KMS-11 (cell line): ENCODE measurements around the gene CHMP4A.

Experiments
- H2AFZ ChIP-seq: fragments of 200-600 bp; sonication (generic); 2 replicates; pipeline ENCODE4 v1.6.1; 2016; ENCODE audit warnings: antibody characterized with exemption, mixed run types, low read depth
- H3K27ac ChIP-seq: fragments of 200-600 bp; sonication (generic); 2 replicates; pipeline ENCODE4 v1.6.1; 2016; ENCODE audit warnings: mild to moderate bottlenecking, mixed run types
- H3K27me3 ChIP-seq: fragments of 200-600 bp; sonication (generic); 2 replicates; pipeline ENCODE4 v1.6.1; 2017; ENCODE audit warnings: mild to moderate bottlenecking, low read depth, mixed run types, moderate library complexity; ENCODE audit not compliant: insufficient read depth
- H3K36me3 ChIP-seq: fragments of 200-600 bp; sonication (generic); 2 replicates; pipeline ENCODE4 v1.6.1; 2017; ENCODE audit warnings: mild to moderate bottlenecking, mixed run types; ENCODE audit not compliant: insufficient read depth
- H3K4me1 ChIP-seq: fragments of 200-600 bp; sonication (generic); 2 replicates; pipeline ENCODE4 v1.6.1; 2016; ENCODE audit warnings: mild to moderate bottlenecking, low read depth, mixed run types; ENCODE audit not compliant: poor library complexity, severe bottlenecking
- H3K4me2 ChIP-seq: fragments of 200-600 bp; sonication (generic); 2 replicates; pipeline ENCODE4 v1.7.0; 2016; ENCODE audit warnings: mild to moderate bottlenecking, mixed run types
- H3K4me3 ChIP-seq: fragments of 200-600 bp; sonication (generic); IDR thresholded peaks from 2 replicates; pipeline ENCODE4 v1.6.1; 2017; ENCODE audit warnings: low read depth, low read length, mixed read lengths; ENCODE audit not compliant: insufficient read depth
- H3K79me2 ChIP-seq: fragments of 200-600 bp; sonication (generic); 2 replicates; pipeline ENCODE4 v1.6.1; 2016; ENCODE audit warnings: low read depth, mixed run types; ENCODE audit not compliant: insufficient read depth
- H3K9ac ChIP-seq: fragments of 200-600 bp; sonication (generic); 2 replicates; pipeline ENCODE4 v1.6.1; 2016; ENCODE audit warnings: mild to moderate bottlenecking, mixed run types
- H4K20me1 ChIP-seq: fragments of 200-600 bp; sonication (generic); 2 replicates; pipeline ENCODE4 v1.6.1; 2016; ENCODE audit warnings: mild to moderate bottlenecking, mixed run types; ENCODE audit not compliant: insufficient read depth
- CTCF ChIP-seq: fragments of 200-600 bp; sonication (generic); conservative IDR thresholded peaks from 2 replicates; pipeline ENCODE4 v1.6.1; 2017; ENCODE audit warnings: low read depth, mild to moderate bottlenecking, antibody characterized with exemption, low read length, moderate library complexity, mixed read lengths

The CHMP4A gene

GRCh38 chr14:24189059-24189375 lies 24.3 kb downstream of the CHMP4A start:
- Histone ChIP-seq H3K36me3 (no peaks in the 10 kb centered on the region), H3K9ac (no peak overlapping the region)

GRCh38 chr14:24188251-24189058 lies 24.8 kb downstream of the CHMP4A start, which contains the start of gene IPO4:
Gene IPO4 (minus strand): TSS chr14:24188816. CDS start chr14:24188787, 29 bp downstream.
- H3K27me3 ChIP-seq, result no peaks in the 10 kb centered on the region
- H3K4me2 ChIP-seq, result peak within 1 kb of the TSS; percentile 60
- H3K79me2 ChIP-seq, result peaks cover 7% of the 10 kb centered on the region; the same call in 1 of the 2 replicates
- H3K27ac ChIP-seq, result peak within 1 kb of the TSS; percentile 70
- H3K4me1 ChIP-seq, result peaks cover 14% of the 10 kb centered on the region
- no peaks in the 10 kb centered on the region for H4K20me1 ChIP-seq
- no peak within 1 kb of the TSS for H3K4me3 ChIP-seq
- H3K36me3 ChIP-seq, result no peaks in the 10 kb centered on the region
- peak within 1 kb of the TSS; percentile 67 for H3K9ac ChIP-seq
- no peak for TF ChIP-seq CTCF
- H2AFZ ChIP-seq, result peak within 1 kb of the TSS; percentile 36; the same call in 1 of the 2 replicates

More at GRCh38 chr14:24189059-24189375, 24.3 kb downstream of the CHMP4A start:
- peaks cover 7% of the 10 kb centered on the region; the same call in 1 of the 2 replicates for H3K79me2 ChIP-seq
- peaks cover 15% of the 10 kb centered on the region for H3K4me1 ChIP-seq
- H3K4me2 ChIP-seq, result peak overlapping the region; percentile 60
- H3K4me3 ChIP-seq, result no peak overlapping the region
- peak overlapping the region; percentile 36; the same call in 1 of the 2 replicates for H2AFZ ChIP-seq
- TF ChIP-seq CTCF, result no peak
- H3K27ac ChIP-seq, result no peak overlapping the region
- no peaks in the 10 kb centered on the region for H4K20me1 ChIP-seq
- H3K27me3 ChIP-seq, result no peaks in the 10 kb centered on the region

GRCh38 chr14:24187539-24187915 lies 25.8 kb downstream of the CHMP4A start:
- Histone ChIP-seq H3K4me1 (peaks cover 14% of the 10 kb centered on the region), H3K4me3 (no peak overlapping the region), H4K20me1 (no peaks in the 10 kb centered on the region), H3K27ac (peak overlapping the region; percentile 70; the same call in 1 of the 2 replicates), H2AFZ (no peak overlapping the region), H3K79me2 (peaks cover 7% of the 10 kb centered on the region; the same call in 1 of the 2 replicates), H3K9ac (peak overlapping the region; percentile 67; the same call in 1 of the 2 replicates), H3K36me3 (no peaks in the 10 kb centered on the region), H3K4me2 (peak overlapping the region; percentile 60; the same call in 1 of the 2 replicates), H3K27me3 (no peaks in the 10 kb centered on the region)
- TF ChIP-seq CTCF, result no peak

- no peak overlapping the region for H3K9ac ChIP-seq
- H3K79me2 ChIP-seq, result peaks cover 7% of the 10 kb centered on the region; the same call in 1 of the 2 replicates
- H4K20me1 ChIP-seq, result no peaks in the 10 kb centered on the region
- H3K4me3 ChIP-seq, result no peak overlapping the region
- no peak overlapping the region for H3K27ac ChIP-seq
- H3K4me1 ChIP-seq, result peaks cover 14% of the 10 kb centered on the region
- H3K27me3 ChIP-seq, result no peaks in the 10 kb centered on the region
- no peak for TF ChIP-seq CTCF
- peak overlapping the region; percentile 60; the same call in 1 of the 2 replicates for H3K4me2 ChIP-seq
- H3K36me3 ChIP-seq, result no peaks in the 10 kb centered on the region
- H2AFZ ChIP-seq, result no peak overlapping the region
Measured at GRCh38 chr14:24186831-24187538, 26.3 kb downstream of the CHMP4A start.
